ENCODE data around the gene CST9. TPM values are rescaled to one million over a fixed set of nuclear protein-coding genes. Genes with fewer than 3 reads are reported as not detected.

The CST9 gene
- total and polyA plus RNA-seq, 2 of the 13 experiments (the other 11 are each of a cell fraction or from before 2014, with no cell fraction given): 0.07 TPM; not detected in 1

- no peak for TF ChIP-seq FOXP1 (IDR thresholded peaks at IDR 0.05)
- TF ChIP-seq FOXP1 (CRISPR knock-in tag; IDR thresholded peaks at IDR 0.05): no peak
- no peak; the same call in 1 of the 2 replicates for TF ChIP-seq ARNTL (CRISPR knock-in tag; IDR thresholded peaks at IDR 0.05)
- TF ChIP-seq ZNF10 (CRISPR knock-in tag; IDR thresholded peaks at IDR 0.05; ENCODE audit: borderline replicate concordance, low read depth): no peak
- no peak; the same call in 1 of the 2 replicates for TF ChIP-seq RARA (CRISPR knock-in tag; IDR thresholded peaks at IDR 0.05)
- TF ChIP-seq ZNF614 (CRISPR knock-in tag; IDR thresholded peaks at IDR 0.05; ENCODE audit: borderline replicate concordance): 0 out of 2 replicates have a peak, but pooled peaks have one; percentile 12
- no peak for TF ChIP-seq RBM22 (optimal IDR thresholded peaks at IDR 0.05; ENCODE audit: low read length)
- 0 out of 2 replicates have a peak, but pooled peaks have one; percentile 50 for TF ChIP-seq ZNF563 (CRISPR knock-in tag; IDR thresholded peaks at IDR 0.05)
- peak; percentile 78; the same call in 1 of the 2 replicates for TF ChIP-seq ZNF572 (CRISPR knock-in tag; IDR thresholded peaks at IDR 0.05)
- no peak for TF ChIP-seq ZNF772 (CRISPR knock-in tag; IDR thresholded peaks at IDR 0.05)
- 0 out of 2 replicates have a peak, but pooled peaks have one; percentile 57 for TF ChIP-seq SSRP1 (CRISPR knock-in tag; IDR thresholded peaks at IDR 0.05)
- no peak for TF ChIP-seq ZNF580 (CRISPR knock-in tag; IDR thresholded peaks at IDR 0.05; ENCODE audit: borderline replicate concordance, low read depth)
- TF ChIP-seq POLR2AphosphoS2 (IDR thresholded peaks at IDR 0.05; ENCODE audit: low read depth, low read length): no peak
- TF ChIP-seq ZNF549 (CRISPR knock-in tag; IDR thresholded peaks at IDR 0.05): no peak
- TF ChIP-seq ZBTB20 (CRISPR knock-in tag; IDR thresholded peaks at IDR 0.05; ENCODE audit: borderline replicate concordance, low read depth): no peak
These were observed 34.4 kb upstream of the CST9 start (continued) for GRCh38 chr20:23640018-23640601.

Measured in HepG2 (cell line).